OCI-LY1 (cell line): ENCODE results near the gene SLC16A2.

Source experiments
- H2AFZ ChIP-seq: fragments of 200-600 bp; sonication (generic), shearing (Covaris generic); 2 replicates; pipeline ENCODE4 v1.6.0; 2014; ENCODE audit warnings: antibody characterized with exemption, mild to moderate bottlenecking, low read length
- H3F3A ChIP-seq: fragments of 200-600 bp; sonication (generic), shearing (Covaris generic); 2 replicates; pipeline ENCODE4 v1.6.0; 2014; ENCODE audit warnings: mild to moderate bottlenecking, antibody characterized with exemption, low read length, moderate library complexity; ENCODE audit not compliant: insufficient read depth
- H3K27ac ChIP-seq: fragments of 200-600 bp; sonication (generic); 2 replicates; pipeline ENCODE4 v1.5.1; 2014; ENCODE audit warnings: low read length, mixed run types, mild to moderate bottlenecking, low read depth; ENCODE audit not compliant: poor library complexity, severe bottlenecking
- H3K27me3 ChIP-seq: fragments of 200-600 bp; sonication (generic); 2 replicates; pipeline ENCODE4 v1.6.0; 2014; ENCODE audit warnings: antibody characterized with exemption, mild to moderate bottlenecking, low read length, moderate library complexity; ENCODE audit not compliant: insufficient read depth
- H3K36me3 ChIP-seq: fragments of 200-600 bp; sonication (generic); 2 replicates; pipeline ENCODE4 v1.6.1; 2014; ENCODE audit warnings: mild to moderate bottlenecking, antibody characterized with exemption, low read length, moderate library complexity, mixed read lengths; ENCODE audit not compliant: insufficient read depth
- H3K4me1 ChIP-seq: fragments of 200-600 bp; sonication (generic); 2 replicates; pipeline ENCODE4 v1.5.1; 2014; ENCODE audit warnings: mild to moderate bottlenecking, low read length, moderate library complexity; ENCODE audit not compliant: insufficient read depth, severe bottlenecking
- H3K4me2 ChIP-seq: fragments of 200-600 bp; sonication (generic), shearing (Covaris generic); 2 replicates; pipeline ENCODE4 v1.6.1; 2014; ENCODE audit warnings: low read length
- H3K4me3 ChIP-seq: fragments of 200-600 bp; sonication (generic); 2 replicates; pipeline ENCODE4 v1.5.1; 2014; ENCODE audit warnings: low read length, low read depth, mild to moderate bottlenecking, mixed read lengths; ENCODE audit not compliant: poor library complexity, severe bottlenecking
- H3K79me2 ChIP-seq: fragments of 200-600 bp; shearing (Covaris generic); 2 replicates; pipeline ENCODE4 v1.6.1; 2016; ENCODE audit warnings: mixed run types, low read length, mixed read lengths; ENCODE audit not compliant: insufficient read depth
- H3K9ac ChIP-seq: fragments of 200-600 bp; sonication (generic), shearing (Covaris generic); 2 replicates; pipeline ENCODE4 v1.6.1; 2014; ENCODE audit warnings: mild to moderate bottlenecking, low read length, mixed read lengths
- H3K9me2 ChIP-seq: fragments of 200-600 bp; sonication (generic), shearing (Covaris generic); 2 replicates; pipeline ENCODE4 v1.6.1; 2014; ENCODE audit warnings: low read depth, mild to moderate bottlenecking, low read length, mixed read lengths
- H3K9me3 ChIP-seq: fragments of 200-600 bp; shearing (Covaris generic); 2 replicates; pipeline ENCODE4 v1.6.1; 2014; ENCODE audit warnings: low read length, mixed read lengths
- H4K20me1 ChIP-seq: fragments of 200-600 bp; sonication (generic), shearing (Covaris generic); 2 replicates; pipeline ENCODE4 v1.6.0; 2016; ENCODE audit warnings: mild to moderate bottlenecking, low read length; ENCODE audit not compliant: insufficient read depth
- EZH2 ChIP-seq: fragments of 200-600 bp; sonication (generic), shearing (Covaris generic); IDR thresholded peaks from 2 replicates; pipeline ENCODE4 v1.8.0; 2017; ENCODE audit warnings: borderline replicate concordance, mixed run types, mild to moderate bottlenecking, antibody characterized with exemption, low read length, moderate library complexity, mixed read lengths
- TF ChIP-seq, protein P1 (sequence below): fragments of 200-600 bp; sonication (generic), shearing (Covaris generic); IDR thresholded peaks from 2 replicates; pipeline ENCODE4 v1.5.1; 2017; ENCODE audit warnings: mild to moderate bottlenecking, antibody characterized with exemption, low read length, moderate library complexity, mixed read lengths

Gene SLC16A2

DNA sequence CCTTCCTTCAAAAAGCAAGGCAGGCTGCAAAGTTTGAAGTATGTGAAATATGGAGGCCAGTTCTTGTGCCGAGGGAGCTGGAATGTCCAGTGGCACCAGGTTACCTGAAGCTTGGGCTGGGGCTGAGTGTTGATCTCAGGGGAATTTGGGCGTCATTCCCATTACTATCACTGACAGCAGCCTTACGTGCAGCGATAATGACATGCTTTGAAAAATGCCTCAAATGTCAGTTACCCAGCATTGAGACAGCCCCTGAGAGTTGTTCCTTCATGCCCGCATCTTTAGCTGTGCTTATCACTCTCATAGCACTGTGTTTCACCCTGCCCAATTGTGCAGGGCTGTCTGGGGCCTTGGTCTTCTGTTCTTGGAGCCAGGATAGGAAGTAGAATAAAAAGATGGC, 27.4 kb downstream of the SLC16A2 start:
- Histone ChIP-seq H4K20me1 (no peaks in the 10 kb centered on the region), H3K9me2 (no peaks in the 10 kb centered on the region), H3K4me2 (no peak overlapping the region), H3K4me1 (no peaks in the 10 kb centered on the region), H3K27ac (no peak overlapping the region), H3K4me3 (no peak overlapping the region), H2AFZ (no peak overlapping the region), H3K9me3 (no peaks in the 10 kb centered on the region), H3K27me3 (no peaks in the 10 kb centered on the region), H3K9ac (no peak overlapping the region), H3F3A (no peaks in the 10 kb centered on the region), H3K79me2 (no peaks in the 10 kb centered on the region), H3K36me3 (no peaks in the 10 kb centered on the region)
- TF ChIP-seq, protein P1, sequence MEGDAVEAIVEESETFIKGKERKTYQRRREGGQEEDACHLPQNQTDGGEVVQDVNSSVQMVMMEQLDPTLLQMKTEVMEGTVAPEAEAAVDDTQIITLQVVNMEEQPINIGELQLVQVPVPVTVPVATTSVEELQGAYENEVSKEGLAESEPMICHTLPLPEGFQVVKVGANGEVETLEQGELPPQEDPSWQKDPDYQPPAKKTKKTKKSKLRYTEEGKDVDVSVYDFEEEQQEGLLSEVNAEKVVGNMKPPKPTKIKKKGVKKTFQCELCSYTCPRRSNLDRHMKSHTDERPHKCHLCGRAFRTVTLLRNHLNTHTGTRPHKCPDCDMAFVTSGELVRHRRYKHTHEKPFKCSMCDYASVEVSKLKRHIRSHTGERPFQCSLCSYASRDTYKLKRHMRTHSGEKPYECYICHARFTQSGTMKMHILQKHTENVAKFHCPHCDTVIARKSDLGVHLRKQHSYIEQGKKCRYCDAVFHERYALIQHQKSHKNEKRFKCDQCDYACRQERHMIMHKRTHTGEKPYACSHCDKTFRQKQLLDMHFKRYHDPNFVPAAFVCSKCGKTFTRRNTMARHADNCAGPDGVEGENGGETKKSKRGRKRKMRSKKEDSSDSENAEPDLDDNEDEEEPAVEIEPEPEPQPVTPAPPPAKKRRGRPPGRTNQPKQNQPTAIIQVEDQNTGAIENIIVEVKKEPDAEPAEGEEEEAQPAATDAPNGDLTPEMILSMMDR = no peak
- no peak for TF ChIP-seq EZH2

DNA sequence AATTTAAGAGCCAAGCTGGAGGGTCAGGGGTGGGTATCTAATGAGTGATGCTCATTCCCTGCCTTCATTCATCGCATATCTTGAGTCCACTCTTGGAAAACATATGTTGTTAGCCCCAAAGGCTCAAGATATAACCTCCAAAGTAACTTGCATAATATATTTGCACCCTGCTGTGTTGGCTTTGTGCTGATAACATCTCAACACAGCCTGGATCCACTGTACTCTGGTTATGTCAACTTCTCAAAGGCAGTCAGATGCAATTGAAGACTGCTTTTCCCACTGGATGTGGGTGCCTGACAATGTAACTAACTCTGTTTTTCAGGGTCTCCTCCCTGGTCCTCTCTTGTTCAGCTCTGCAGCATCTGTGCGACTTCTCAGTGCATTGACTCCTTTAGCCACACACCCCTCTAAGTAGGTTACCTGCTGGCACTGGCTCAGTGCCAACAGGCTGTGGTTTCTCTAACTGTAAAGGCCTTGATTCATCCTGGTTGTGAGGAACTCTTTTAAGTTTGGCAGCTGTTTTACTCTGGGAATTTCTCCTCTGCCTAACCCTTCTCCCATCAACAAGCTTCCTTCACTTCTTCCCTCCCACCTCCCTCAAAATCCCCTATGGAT, 28.1 kb downstream of the SLC16A2 start:
- Histone ChIP-seq H3K79me2 (no peaks in the 10 kb centered on the region), H2AFZ (no peak overlapping the region), H3K9ac (no peak overlapping the region), H3K36me3 (no peaks in the 10 kb centered on the region), H3F3A (no peaks in the 10 kb centered on the region), H3K27ac (no peak overlapping the region), H3K4me2 (no peak overlapping the region), H3K27me3 (no peaks in the 10 kb centered on the region), H3K4me1 (no peaks in the 10 kb centered on the region), H3K9me3 (no peaks in the 10 kb centered on the region), H3K4me3 (no peak overlapping the region), H3K9me2 (no peaks in the 10 kb centered on the region), H4K20me1 (no peaks in the 10 kb centered on the region)
- TF ChIP-seq EZH2 = no peak
- TF ChIP-seq, protein P1 = no peak

DNA sequence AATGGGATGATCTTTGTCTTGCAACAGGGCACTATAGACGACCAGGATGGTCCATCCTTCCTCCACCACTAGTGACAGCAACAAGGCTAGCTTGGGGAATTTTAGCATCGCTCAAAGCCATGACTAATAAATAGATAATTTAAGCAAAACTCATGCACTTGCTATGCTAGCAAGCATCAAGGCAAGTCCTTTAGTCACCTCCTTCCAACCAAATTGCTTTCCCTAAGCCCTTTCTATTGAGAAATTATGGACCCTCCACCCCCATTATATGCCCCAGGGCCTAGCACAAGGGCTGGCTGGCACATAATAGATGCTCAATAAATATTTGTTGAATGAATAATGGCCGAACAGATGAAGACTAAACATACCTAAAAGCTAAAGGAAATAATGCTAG, 28.6 kb downstream of the SLC16A2 start:
- no peak for TF ChIP-seq EZH2
- TF ChIP-seq, protein P1 = no peak
- H3K4me2 ChIP-seq = no peak overlapping the region
- no peaks in the 10 kb centered on the region for H3F3A ChIP-seq
- H4K20me1 ChIP-seq = no peaks in the 10 kb centered on the region
- no peaks in the 10 kb centered on the region for H3K36me3 ChIP-seq
- no peaks in the 10 kb centered on the region for H3K9me2 ChIP-seq
- no peak overlapping the region for H3K27ac ChIP-seq
- H3K27me3 ChIP-seq = no peaks in the 10 kb centered on the region
- H2AFZ ChIP-seq = no peak overlapping the region
- H3K9ac ChIP-seq = no peak overlapping the region
- H3K4me1 ChIP-seq = no peaks in the 10 kb centered on the region
- no peaks in the 10 kb centered on the region for H3K79me2 ChIP-seq
- H3K4me3 ChIP-seq = no peak overlapping the region
- no peaks in the 10 kb centered on the region for H3K9me3 ChIP-seq
